Tibial artery (tissue), 4 donors: ENCODE data around the gene BTBD16.
A peak's percentile ranks its signal among the peaks of the same experiment; 100 is the strongest.

Source experiments
- DNase-seq, 2 donors: peaks; one replicate each; pipeline ENCODE4 v3.0.0-alpha.2; 2019
- H3K27ac ChIP-seq, 2 donors: fragments of 200-600 bp; sonication (generic) in 1 of 2; 1 replicate in 1 of 2; 2 replicates in 1 of 2; pipeline ENCODE4 v1.5.1; 2018 to 2019; ENCODE audit warnings: mild to moderate bottlenecking in 1 of 2
- H3K27me3 ChIP-seq, 2 donors: fragments of 200-600 bp; sonication (generic) in 1 of 2; one replicate each; pipeline versions ENCODE4 v1.5.1 to v1.6.0; 2016 to 2019
- H3K36me3 ChIP-seq, 3 donors: fragments of 200-600 bp; sonication (generic) in 2 of 3; one replicate each; pipeline ENCODE4 v1.5.1; 2016 to 2019; ENCODE audit warnings: mild to moderate bottlenecking in 2 of 3
- H3K4me1 ChIP-seq, 4 donors: fragments of 200-600 bp; sonication (generic) in 2 of 4; 1 replicate in 3 of 4; 2 replicates in 1 of 4; pipeline ENCODE4 v1.5.1; 2016 to 2019
- H3K4me3 ChIP-seq, 2 donors: fragments of 200-600 bp; sonication (generic) in 1 of 2; 1 replicate in 1 of 2; 2 replicates in 1 of 2; pipeline ENCODE4 v1.5.1; 2018 to 2019; ENCODE audit warnings: mild to moderate bottlenecking in 2 of 2
- H3K9me3 ChIP-seq, 3 donors: fragments of 200-600 bp; sonication (generic) in 1 of 3; one replicate each; pipeline ENCODE4 v1.5.1; 2016 to 2019
- intact Hi-C: fragments of 100-400 bp; cut with DNase I; formaldehyde crosslinking; loops from one replicate; pipeline ENCODE4 v1.15.0; 2023; ENCODE audit warnings: low total_unique reads
- TF ChIP-seq, protein P1 (sequence below), 2 experiments: fragments of 200-600 bp in 1 of 2; fragments of 450-650 bp in 1 of 2; IDR thresholded peaks; one replicate each; pipeline ENCODE4 v1.5.1; 2017 to 2019; ENCODE audit warnings: antibody characterized with exemption in 2 of 2, mild to moderate bottlenecking in 1 of 2, moderate library complexity in 1 of 2

BTBD16 gene

DNA sequence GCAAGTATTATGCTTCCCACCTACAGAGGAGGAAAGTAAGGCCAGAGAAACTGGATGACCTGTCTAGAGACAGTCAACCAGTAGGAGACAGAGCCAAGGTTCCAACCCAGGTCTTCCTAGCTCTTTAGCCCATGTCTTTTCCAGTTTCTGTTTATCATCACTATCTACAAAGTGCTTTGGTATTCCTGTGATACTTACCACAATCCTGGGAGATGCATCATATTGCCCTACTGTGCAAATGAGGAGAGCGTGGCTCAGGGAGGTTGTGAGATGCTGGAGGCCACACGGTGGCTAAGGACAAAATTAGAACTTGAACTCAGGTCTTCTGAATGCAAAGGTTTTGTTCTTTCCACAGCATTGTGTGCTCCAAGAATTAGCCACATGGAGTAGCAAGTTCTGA lies 92.2 kb downstream of the BTBD16 start:
- no peak for DNase-seq
- TF ChIP-seq, protein P1, sequence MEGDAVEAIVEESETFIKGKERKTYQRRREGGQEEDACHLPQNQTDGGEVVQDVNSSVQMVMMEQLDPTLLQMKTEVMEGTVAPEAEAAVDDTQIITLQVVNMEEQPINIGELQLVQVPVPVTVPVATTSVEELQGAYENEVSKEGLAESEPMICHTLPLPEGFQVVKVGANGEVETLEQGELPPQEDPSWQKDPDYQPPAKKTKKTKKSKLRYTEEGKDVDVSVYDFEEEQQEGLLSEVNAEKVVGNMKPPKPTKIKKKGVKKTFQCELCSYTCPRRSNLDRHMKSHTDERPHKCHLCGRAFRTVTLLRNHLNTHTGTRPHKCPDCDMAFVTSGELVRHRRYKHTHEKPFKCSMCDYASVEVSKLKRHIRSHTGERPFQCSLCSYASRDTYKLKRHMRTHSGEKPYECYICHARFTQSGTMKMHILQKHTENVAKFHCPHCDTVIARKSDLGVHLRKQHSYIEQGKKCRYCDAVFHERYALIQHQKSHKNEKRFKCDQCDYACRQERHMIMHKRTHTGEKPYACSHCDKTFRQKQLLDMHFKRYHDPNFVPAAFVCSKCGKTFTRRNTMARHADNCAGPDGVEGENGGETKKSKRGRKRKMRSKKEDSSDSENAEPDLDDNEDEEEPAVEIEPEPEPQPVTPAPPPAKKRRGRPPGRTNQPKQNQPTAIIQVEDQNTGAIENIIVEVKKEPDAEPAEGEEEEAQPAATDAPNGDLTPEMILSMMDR (IDR thresholded peaks at IDR 0.05): no peak
- Histone ChIP-seq H3K4me1 (peaks cover 0 to 14% (median 9%) of the 10 kb centered on the region in 4 donors), H3K36me3 (no peaks in the 10 kb centered on the region), H3K27me3 (no peaks in the 10 kb centered on the region), H3K9me3 (peaks cover 0 to 8% (median 4%) of the 10 kb centered on the region in 3 donors), H3K27ac (no peak overlapping the region), H3K4me3 (no peak overlapping the region)
- intact Hi-C loops: no loop called here

- H3K4me1 ChIP-seq: peaks cover 0 to 14% (median 9%) of the 10 kb centered on the region in 4 donors
- H3K27ac ChIP-seq: peak overlapping the region in 1 of 2 donors; percentile 18
- intact Hi-C loops: no loop called here
Measured at GRCh38 chr10:122363722-122364463, 92.8 kb downstream of the BTBD16 start.

DNA sequence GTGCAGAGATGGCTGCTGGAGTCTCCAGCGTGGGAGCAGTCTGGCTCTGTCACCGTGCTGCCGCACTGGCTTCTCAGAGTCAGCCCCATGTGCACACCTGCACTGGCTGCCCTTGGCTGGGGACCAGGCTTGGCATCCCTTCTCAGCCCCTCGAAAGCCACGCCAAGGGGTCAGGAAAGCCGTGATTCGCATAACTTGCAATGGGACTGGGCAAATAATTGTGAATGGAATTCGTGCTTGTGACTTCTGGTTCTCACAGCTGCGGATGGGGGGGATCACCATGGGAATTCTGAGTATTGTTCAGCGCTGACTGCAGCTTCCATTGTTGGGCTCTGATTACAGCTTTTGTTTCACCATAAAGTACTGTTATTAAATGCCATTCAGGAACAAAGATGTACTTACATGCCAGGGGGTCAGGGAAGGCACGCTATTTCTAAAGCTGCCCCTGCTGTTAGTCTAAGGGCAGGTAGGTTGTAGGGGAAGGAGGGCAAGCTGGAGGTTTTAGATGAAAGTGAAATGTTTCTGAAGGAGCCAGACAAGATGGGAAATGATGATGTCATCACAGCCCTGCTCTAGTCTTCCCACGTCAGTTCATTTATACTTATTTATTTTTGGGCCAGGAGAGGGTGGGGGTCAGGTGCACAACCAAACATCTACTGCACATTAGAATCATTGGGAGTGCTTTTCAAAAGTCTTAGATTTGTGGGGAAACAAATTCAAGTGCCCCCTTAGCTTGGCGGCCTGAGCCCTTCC lies 97.6 kb downstream of the BTBD16 start:
- DNase-seq: no peak
- Histone ChIP-seq H3K27ac (no peak overlapping the region), H3K4me1 (peaks cover 0 to 33% (median 16%) of the 10 kb centered on the region in 4 donors), H3K27me3 (no peaks in the 10 kb centered on the region), H3K4me3 (no peak overlapping the region), H3K9me3 (no peaks in the 10 kb centered on the region), H3K36me3 (no peaks in the 10 kb centered on the region)
- TF ChIP-seq, protein P1 (IDR thresholded peaks at IDR 0.05): no peak
- intact Hi-C loops: no loop called here

More at GRCh38 chr10:122363722-122364463, 92.8 kb downstream of the BTBD16 start:
- no peak overlapping the region for H3K4me3 ChIP-seq
- TF ChIP-seq, protein P1 (IDR thresholded peaks at IDR 0.05): no peak
- H3K36me3 ChIP-seq: no peaks in the 10 kb centered on the region
- H3K27me3 ChIP-seq: no peaks in the 10 kb centered on the region
- peak in 1 of 2 donors; percentile 73 for DNase-seq
- peaks cover 0 to 3% (median 3%) of the 10 kb centered on the region in 3 donors for H3K9me3 ChIP-seq

DNA sequence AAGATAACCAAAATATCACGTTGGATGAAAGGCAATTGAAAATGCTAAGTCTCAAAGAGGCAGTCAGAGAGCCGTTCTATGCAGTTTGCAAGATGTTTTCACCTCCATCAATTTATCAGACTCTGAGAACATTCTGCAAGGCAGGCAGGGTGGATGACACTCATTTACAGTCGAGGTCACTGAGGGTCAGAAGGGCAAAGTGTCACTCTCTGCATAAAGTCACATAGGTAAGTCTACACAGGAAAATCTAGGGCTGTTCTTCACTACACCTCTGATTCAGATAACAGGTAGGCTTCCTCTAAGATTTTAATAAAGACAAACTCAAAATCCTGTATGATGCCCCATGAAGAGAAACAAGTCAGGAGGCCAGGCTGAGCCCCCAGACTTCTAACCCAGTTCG lies 102.0 kb downstream of the BTBD16 start:
- Histone ChIP-seq H3K36me3 (no peaks in the 10 kb centered on the region), H3K4me3 (peak overlapping the region in 1 of 2 donors; percentile 99), H3K4me1 (peaks cover 0 to 42% (median 9%) of the 10 kb centered on the region in 4 donors), H3K27me3 (no peaks in the 10 kb centered on the region), H3K9me3 (no peaks in the 10 kb centered on the region), H3K27ac (peak overlapping the region; percentile 94 to 98)
- intact Hi-C loops: loop anchor here (10.0 kb wide), 2 partner anchors 62 to 238 kb away; no protein-coding TSS in a partner anchor
- no peak for DNase-seq
- TF ChIP-seq, protein P1 (IDR thresholded peaks at IDR 0.05): no peak

DNA sequence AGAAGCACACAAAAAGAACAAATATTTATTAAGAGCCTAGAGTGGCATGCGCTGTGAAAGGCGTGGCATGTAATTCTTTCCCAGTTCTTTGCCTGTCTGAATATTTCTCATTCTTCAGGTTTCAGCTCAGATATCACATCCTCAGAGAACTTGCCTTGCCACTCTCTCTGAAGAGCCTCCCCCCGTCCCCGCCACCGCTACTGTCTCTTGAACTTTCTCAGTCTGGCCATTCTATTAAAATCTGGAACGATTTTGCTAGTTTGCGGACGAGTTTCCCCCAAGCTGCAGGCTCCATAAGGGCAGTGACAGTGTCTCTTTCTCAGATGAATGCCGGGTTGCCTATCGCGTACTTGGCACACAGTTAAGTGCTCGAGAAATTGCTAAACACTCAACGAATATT lies 102.6 kb downstream of the BTBD16 start:
- no peak for DNase-seq
- peaks cover 0 to 42% (median 9%) of the 10 kb centered on the region in 4 donors for H3K4me1 ChIP-seq
- H3K27me3 ChIP-seq: no peaks in the 10 kb centered on the region
- peak overlapping the region; percentile 94 to 98 for H3K27ac ChIP-seq
- intact Hi-C loops: loop anchor here (10.0 kb wide), 2 partner anchors 61 to 239 kb away; no protein-coding TSS in a partner anchor
- H3K4me3 ChIP-seq: peak overlapping the region; percentile 95 to 99
- TF ChIP-seq, protein P1 (IDR thresholded peaks at IDR 0.05): no peak
- no peaks in the 10 kb centered on the region for H3K9me3 ChIP-seq
- H3K36me3 ChIP-seq: no peaks in the 10 kb centered on the region
